Measurements from ENCODE around the gene ARID3C.
A peak's percentile ranks its signal among the peaks of the same experiment; 100 is the strongest.

Gene ARID3C

DNA sequence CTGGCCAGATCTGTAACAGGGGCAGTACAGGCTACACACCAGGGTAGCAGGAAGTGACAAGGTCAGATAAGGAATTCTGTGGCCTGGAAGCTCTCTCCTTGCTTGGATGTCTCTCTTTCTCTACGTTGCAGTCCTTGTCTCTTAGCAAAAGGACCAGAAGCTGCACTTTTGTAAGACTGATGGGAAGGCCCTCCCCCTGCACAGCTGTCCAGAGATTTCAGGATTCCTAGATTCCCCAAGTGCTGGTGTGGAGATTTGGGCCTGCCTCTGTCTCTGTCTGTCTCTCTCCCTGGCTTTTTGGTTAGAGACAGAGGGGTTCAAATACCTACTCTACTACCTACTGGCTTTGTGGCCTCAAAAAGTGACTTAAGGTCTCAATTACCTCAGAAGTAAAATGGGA is 29.3 kb downstream of the ARID3C start:
- DNase-seq (ENCODE audit: low read depth in 3 of 3, low spot score in 1 of 3): no peak

DNA sequence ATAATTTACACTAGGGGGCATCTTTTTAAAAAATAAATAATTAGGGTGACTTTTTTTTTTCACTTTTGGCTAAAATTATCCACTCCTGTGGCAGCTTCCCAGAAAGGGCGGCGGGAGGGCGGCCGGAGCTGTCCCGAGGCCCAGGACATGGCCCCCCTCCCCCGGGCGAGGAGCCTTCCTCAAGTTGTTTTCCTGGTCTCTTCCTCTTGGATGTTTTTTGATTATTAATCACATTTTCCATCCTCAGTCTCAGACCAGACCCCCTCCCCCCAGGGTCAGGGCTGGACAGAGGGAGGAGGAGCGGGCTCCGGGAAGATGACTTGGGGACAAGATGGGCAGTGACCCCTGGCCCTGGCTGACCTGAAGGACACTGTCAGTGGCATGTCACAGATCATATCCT is 34.7 kb downstream of the ARID3C start:
- DNase-seq (ENCODE audit: low read depth in 3 of 3, low spot score in 1 of 3): no peak

DNA sequence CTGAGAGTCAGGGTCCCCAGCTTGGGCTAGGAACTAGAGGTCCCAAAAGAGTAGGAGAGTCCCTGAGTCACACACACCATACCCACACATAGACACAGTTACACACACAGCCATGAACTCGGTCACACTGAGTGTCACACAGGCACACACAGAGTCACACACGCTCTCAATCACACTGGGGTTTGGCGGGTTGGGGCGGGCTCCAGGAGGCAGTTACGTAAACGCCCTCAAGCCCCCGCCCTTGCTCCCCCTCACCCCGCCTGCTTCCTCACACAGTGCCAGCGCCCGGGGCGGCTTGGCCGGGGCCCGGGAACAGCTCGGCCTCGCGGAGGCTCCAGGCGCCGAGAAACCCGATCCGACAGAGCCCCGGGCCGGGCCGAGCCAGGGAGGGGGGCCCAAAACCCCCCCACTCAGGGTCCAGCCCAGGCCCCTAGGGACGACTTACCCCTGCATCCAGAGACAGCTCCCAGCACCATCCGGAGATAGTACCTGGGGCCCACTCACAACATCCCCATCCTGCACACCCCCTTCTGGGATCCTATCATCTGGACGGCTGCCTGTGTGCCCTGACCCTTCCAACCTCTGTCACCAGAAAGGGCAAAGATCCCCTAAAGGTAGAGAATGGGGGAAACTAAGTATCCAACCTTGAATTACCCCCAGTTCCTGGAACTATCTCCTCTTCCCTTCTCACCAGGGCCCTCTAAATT is 35.8 kb downstream of the ARID3C start:
- DNase-seq (ENCODE audit: low read depth in 3 of 3, low spot score in 1 of 3): no peak

DNA sequence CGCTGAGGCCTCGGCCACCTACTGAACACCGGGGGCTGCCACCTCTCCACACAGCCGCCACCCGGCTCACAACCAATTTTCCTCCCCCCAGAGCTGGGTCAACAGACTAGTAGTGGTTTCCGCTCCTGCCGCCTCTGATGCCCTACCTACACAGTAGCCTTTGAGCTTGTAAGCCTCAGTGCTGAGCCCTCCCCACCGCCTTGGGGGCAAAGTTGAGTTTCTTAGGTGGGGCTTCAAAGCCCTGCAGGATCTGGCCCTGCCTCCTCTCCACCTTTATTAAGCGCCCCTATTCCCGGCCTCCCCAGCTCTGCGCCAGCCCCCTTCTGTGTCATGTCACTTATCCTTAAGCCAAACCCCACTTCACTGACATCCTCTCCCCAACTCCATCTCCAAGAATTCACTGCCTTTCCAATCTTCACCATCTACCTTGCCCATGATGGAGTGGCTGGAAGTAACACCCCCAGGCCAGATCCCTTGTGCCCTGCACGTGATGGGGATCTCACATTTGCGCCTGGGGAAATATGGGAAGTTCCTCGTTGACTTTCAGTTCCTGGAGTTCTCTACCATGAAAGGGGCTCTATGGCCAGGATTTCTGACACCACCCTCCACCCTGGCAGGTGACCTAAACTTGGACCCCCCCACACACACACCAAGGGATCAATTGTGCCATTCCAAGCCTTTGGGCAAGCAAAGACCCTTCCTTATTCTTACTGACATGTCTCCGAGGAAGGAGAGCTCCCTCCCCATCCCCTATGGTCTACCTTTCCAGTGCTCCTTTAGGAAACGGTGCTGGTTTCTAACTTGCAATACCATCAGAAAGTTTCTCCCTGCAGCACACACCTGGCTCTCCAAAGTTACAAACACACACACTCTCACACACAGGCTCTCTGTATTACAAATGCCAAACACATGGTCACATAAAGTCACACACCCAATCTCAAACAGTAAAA is 36.7 kb downstream of the ARID3C start:
- no peak for DNase-seq (ENCODE audit: low read depth in 3 of 3, low spot score in 1 of 3)

DNA sequence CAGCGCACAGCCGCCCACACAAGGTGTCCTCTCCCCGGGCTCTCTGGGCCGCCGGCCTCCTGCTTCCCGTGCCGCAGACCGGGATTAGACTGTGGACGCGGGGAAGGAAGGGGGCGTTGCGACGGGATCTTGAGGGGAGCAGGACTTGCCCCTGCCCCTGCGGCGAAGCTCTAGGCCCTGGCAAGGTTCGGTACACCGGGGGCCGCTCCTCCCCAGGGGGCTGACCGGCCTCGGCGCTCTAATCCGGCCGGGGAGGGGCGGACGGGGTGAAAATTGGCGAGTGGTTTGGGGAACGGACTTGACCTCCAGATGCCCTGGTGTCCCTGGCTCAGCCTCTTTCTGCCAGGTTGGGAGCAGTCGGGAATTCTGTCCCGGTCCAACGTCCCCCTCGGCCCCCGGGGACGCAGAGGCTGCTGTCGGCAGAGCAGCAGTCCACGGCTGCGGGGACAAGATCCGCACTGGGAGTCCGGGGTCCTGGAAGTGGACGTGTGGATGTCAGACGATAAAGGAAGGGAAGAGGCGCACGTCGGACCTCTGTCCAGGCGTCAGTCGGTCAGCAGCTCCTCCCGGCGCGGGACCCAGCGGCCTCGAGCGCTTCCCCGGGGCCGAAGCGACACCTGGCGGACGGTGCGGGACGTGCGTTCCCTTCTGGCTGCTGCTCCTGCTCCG is 37.5 kb downstream of the ARID3C start:
- peak; percentile 49 to 79 (median 51) for DNase-seq (ENCODE audit: low read depth in 3 of 3, low spot score in 1 of 3)

DNA sequence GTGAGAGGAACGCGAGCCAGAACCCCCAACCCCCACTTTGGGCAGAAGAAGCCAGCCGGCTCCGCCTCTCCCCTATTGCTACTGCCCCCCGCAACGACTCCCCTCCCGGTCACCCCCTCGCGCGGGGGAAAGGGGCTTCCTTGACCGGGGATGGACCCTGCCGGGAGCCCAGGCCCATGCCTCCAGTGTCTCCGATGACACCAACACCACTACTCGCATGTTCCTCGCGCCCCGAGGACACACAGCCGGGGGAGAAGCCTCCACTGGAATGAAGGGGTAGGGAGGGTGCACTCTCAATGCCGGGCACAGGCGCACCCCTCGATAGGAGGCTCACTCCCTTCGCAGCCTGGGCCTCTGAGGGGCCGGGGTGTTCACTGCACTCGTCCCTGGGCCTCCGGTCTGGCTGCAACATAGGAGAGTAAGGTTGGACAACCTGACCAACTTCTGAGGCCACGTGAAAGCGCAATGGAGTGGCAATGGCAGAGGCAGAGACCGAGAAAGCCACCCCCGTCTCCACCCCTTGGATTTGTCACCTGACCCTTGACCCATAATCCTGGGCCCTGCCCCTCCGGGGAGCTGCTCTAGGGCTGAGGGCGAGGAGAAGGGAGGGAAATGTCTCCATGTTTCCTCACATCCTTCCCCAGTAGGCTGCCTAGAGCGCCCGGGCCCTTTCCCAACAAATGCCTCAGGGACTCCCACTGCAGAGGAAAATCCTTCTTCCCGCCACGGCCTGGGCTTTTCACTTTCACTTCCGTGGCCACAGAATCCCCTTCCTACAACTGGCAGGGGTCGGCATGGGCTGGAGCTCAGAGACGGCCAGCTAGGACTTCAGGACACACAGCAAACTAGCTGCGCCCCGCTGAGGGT is 38.3 kb downstream of the ARID3C start:
- DNase-seq (ENCODE audit: low read depth in 3 of 3, low spot score in 1 of 3): no peak

DNA sequence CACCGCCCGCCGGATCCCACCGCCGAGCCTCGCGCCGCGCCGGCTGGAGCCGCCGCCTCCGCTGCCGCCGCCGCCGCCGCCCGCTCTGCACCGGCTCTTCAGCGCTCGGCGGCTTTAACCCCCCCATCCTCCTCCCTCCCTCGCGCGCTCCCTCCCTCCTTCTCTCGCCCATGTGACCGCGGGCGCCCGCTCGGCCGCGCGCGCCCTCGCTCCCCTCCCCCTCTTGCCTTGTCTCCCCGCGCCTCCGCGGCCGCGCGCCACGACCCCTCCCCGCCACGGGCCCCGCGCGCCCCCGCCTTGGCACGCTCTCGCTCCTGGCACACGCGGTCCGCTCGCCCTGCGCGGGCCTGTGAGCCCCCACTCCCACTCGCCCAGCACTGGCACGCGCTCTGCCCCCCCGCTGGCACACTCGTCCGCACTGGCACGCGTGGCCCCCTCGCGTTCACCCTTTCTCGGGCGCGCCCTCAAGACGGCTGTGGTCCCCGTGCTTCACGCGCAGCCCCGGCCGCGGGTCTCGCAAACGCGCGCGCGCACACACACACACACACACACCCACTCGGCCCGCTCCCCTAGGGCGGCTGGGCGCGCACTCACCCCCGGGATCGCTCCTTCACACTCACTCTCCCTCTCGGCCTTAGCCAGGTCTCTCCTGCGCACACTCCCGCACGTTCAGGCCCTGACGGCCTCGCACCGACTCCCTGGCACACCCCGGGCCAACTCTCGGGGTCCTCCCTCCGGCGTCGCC is 39.1 kb downstream of the ARID3C start, which contains the start of gene CNTFR:
Gene CNTFR (minus strand): TSS at position 89 of the 745 bp plus-strand sequence. CDS start 20,743 bp downstream, outside the sequence.
- DNase-seq (ENCODE audit: low read depth in 3 of 3, low spot score in 1 of 3): no peak

DNA sequence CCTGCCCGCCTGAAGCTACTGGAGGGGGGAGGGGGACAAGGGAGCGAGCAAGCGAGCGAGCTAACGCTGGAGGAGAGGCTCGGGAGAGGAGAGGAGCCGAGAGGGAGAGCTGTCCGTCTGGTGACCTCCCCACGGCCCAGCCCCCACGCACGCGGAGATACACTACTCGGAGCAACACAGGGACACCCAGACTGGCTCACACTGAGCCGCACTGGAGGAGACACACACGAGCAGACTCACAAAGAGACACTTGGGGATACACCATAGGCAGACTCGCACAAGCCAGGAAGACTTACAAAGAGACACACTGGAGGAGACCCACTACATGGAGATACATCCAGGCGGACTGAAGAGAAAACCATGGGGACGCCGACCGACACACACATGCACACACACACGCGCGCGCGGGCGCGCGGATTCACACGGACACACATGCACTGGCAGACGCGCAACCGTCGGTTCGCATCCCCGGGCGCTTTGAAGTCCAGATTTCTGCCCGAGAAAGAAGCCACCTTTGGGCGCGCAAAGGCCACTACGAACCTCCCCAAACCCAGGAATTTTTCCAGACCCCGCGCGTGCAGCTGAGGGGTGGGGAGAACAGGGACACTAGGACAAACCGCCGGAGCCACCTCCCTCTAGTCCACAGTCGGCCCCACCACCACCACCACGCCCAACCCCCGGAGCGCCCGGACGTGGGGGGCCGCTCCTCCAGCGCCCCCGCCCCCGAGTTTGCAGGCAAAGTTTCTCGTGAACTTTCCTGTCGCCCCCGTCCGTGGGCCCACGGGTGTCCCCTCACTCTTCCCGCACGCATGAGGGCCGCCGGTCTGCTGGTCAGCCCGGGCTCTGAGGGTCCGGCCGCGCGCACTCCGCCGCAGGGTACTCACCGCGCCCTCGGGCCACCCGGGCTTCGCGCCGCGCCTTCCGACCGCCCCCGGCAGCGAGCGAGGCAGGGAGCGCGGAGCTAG is 39.9 kb downstream of the ARID3C start:
- no peak for DNase-seq (ENCODE audit: low read depth in 3 of 3, low spot score in 1 of 3)

DNA sequence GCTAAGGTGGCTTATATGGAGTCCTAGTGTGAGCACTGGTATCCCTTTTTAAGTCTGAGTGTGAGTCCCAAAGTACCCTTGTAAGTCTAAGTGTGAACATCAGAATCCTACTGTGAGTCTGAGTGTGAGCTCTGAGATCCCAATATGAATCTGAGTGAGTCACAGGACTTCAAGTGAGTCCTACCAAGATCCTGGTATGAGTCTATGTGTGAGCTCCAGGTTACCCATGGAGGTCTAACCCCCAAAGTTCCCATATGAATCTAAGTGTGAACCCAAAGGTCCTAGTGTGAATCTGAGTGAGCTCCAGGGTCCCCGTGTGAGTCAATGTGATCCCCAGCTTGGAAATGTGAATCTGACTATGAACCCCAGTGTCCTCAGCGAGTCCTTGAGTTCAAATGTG is 41.6 kb downstream of the ARID3C start:
- DNase-seq (ENCODE audit: low read depth in 3 of 3, low spot score in 1 of 3): no peak

DNA sequence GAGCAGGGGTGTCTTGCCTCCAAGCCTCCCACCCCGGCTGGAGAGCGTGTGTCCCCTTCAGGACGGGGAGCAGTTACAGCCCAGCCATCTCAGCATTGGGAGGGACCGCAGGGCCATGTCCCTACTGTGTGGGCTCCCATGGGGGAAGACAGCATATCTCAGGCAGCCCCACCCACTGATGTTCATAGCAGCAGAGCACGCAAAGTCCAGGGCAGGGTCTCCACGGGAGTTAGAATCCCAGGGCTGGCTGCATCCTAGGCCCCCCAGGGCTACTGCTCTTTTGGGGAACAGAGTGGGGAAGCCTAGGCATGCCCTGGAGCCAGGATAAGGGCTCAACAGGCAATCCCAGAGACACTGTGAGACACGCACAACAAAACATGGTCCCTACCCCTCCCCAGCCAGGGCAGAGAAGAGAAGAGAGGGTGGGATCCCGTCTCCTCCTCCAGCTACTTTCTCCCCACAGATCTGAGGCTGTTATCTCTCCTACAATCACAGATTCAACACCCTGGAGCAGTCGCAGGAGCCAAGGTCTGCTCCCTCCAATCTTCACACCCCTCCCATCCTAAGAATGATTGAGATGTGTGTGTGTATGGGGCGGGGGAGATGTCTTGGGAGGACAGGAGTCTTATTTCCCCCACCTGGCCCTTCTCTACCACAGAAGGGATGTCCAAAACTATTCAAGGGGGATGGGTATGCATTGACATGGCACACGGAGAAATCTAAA is 42.8 kb downstream of the ARID3C start:
- no peak for DNase-seq (ENCODE audit: low read depth in 3 of 3, low spot score in 1 of 3)

DNA sequence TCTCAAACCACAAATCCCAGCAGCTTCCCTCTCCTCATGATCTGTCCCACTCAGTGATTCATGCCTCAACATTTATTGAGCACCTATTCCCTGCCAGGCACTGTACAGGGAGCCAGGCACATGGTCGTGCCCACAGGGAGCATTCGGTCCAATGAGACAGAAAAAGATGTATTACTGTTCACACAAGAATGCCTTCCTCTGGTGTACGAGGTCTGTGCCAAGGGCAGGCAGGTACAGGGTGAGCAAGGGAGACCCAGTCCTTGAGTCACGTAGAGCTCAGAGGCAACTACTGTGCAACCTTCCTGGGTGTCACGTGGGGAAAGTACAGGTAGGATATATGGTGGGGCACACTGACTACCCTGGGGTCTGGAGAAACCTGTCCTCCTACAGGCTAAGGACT is 43.9 kb downstream of the ARID3C start:
- no peak for DNase-seq (ENCODE audit: low read depth in 3 of 3, low spot score in 1 of 3)

DNA sequence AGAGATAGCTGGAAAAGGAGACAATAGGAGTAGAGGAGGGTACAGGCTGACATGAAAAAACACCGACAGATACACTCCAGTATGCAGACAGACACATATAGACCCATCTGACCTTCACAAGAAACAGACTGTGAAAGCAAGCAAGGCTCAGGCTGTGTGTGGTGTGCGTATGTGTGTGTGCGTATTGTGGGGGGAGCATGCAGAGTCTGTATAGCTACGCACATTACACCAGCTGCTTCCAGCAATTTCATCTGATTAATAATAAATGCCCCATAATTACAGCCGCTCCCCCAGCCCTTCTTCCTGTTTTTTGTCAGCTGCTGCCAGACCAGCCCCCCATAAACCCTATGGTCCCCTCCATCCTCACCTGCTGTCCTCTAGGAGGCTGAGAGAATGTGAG is 46.1 kb downstream of the ARID3C start:
- DNase-seq (ENCODE audit: low read depth in 3 of 3, low spot score in 1 of 3): no peak

DNA sequence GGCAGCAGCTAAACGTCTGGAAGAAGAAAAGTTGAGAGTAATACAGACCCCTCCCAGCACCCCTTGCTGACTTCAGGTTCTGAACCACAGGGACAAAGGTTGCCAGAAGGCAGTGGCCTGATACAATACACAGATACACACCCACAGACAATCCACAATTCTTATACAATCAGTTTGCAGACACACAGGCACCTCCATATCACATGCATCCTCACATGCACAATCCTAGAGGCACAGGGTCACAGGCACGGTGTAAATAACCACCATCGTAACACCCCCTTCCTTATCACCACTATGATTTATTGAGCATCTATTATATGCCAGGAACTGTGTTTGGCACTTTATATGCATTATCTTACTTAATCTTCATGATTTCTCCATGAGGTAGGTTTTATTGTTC is 47.5 kb downstream of the ARID3C start:
- no peak for DNase-seq (ENCODE audit: low read depth in 3 of 3, low spot score in 1 of 3)

DNA sequence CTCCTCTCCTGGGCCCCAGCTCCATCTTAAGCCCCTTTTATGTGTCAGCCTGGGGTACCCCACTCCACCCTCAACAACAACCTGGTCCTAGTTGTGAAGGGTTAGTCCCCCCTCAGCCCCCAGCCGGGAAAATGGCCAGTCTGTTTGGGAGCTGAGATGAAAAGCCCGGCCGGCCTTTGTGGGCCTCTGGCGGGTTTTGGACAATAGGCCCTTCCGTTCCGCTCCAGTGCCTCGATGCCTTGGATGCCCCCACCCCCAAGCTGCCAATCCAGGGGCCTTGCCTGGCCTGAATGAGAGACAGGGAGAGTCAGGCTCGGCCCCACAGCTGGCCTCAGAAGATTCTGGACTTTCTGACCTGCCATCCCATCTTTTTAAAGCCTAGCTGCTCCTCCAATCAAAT is 48.5 kb downstream of the ARID3C start:
- DNase-seq (ENCODE audit: low read depth in 3 of 3, low spot score in 1 of 3): no peak

DNA sequence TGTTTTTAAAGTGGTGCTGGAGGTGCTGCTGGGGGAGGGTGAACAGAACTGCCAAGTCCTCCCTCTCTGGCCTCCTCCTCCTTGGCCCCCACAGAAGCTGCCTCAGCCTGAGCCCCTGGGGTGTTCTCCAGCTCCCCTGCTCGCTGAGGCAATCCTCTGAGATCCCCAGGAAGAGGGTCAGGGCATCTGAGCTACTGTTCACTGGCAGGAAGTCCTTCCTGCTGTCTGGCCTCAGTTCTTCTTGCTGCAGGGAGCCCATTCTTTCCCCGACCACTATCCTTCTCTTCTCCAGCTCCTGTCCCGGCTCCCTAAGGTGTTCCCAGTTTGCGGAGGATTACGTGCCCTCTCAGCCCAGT is 49.1 kb downstream of the ARID3C start:
- no peak for DNase-seq (ENCODE audit: low read depth in 3 of 3, low spot score in 1 of 3)

DNA sequence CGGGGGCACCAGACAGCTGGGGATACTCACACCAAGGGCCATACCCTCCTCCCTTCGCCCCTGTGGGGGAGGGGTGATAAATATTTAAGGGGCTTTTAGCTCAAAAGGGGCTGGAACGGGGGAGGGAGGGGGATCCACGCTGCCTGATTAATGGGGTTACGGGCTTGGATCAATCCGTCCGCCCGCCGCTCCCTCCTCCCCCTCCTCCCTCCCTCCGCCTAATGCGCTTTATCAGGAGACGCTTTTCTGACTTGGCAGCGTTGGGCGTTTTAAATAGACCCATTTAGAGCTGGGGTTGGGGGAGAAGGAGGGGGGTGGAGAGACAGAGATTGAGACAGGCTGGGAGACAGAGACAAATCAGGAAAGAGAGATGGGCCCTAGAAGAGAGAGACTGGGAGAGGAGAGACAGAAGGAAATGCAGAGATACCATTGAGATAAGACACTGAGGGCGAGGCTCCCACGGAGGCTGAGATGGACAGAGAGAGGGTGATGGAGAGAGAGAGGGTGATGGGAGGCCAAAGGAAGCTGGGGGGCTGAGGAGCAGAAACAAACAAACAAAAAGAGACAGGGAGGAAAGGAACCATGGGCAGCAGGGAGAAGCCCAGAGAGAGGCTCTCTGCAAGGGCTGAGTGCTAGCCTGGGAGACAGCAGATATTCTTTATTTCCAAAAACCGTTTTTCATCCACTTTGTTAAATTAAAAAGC is 49.6 kb downstream of the ARID3C start:
- DNase-seq (ENCODE audit: low read depth in 3 of 3, low spot score in 1 of 3): no peak

DNA sequence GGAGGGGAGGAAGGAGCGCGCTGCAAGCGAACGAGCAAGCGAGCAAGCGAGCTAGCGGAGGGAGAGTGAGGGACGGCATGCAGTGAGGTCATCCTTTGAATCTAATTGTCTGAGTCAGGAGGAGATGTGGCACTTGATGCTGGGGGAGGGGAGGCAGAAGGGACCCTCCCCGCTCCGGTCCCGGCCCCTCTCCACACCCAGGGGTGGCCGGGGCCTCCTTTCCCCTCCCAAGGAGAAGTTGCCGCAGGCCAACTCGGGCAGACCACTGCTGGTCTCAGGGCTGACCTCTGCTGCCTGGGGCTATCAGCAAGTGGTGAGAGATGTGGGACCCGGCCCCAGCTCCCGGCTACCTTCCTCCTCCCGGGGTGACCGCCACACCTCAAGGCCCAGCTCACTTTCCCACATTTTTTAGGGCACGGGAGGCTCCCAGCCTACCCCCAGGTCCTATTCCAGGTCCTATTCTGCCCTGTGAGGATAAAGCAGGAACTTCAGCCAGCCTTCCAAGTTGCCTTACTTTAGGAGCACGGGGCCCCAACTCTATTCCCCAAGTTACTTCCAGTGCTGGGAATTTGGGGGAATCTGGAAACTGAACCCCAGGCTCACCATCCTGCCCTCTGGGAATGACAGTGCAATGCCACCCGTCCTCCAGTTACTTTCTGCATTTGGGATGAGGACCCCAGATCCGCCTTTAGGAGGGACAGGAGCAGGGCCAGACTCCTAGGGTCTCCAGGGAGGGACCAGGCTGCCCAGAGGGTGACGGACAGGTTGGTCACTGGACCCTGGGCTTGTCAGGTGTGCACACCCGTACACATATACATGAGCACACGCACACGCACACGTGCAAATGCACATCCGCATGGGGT is 50.4 kb downstream of the ARID3C start:
- no peak for DNase-seq (ENCODE audit: low read depth in 3 of 3, low spot score in 1 of 3)

Data from stimulated activated CD4-positive, alpha-beta T cell treated with anti-CD3 and anti-CD28 coated beads, TNF-alpha, amount 100 ng/mL, for 1 hour (primary cell).